Measurements from ENCODE around the gene ZNF316.

The ZNF316 gene

GRCh38 chr7:6691103-6691502 is 54.0 kb downstream of the ZNF316 start:
- DNase-seq (ENCODE audit: low spot score), result no peak

- DNase-seq (ENCODE audit: low spot score), result no peak
These were observed 54.5 kb downstream of the ZNF316 start for GRCh38 chr7:6691609-6692106.

GRCh38 chr7:6700793-6701192 is 63.7 kb downstream of the ZNF316 start:
- no peak for DNase-seq (ENCODE audit: low spot score)

GRCh38 chr7:6701860-6702259 is 64.7 kb downstream of the ZNF316 start:
- no peak for DNase-seq (ENCODE audit: low spot score)
